Adipocyte (in vitro differentiated cells): Measurements from ENCODE around the gene PLCD1.

ENCODE experiments used
- DNase-seq: peaks from one replicate; pipeline ENCODE4 v3.0.0-alpha.2; 2015; ENCODE audit warnings: low read depth
- H3K27me3 ChIP-seq: replicated peaks from 2 replicates; pipeline ENCODE4 v1.7.0; 2013; ENCODE audit warnings: mild to moderate bottlenecking, low read length, moderate library complexity; ENCODE audit not compliant: control insufficient read depth, insufficient read depth
- H3K36me3 ChIP-seq: 2 replicates; pipeline ENCODE4 v1.7.0; 2013; ENCODE audit warnings: low read length, mild to moderate bottlenecking, moderate library complexity; ENCODE audit not compliant: control insufficient read depth, insufficient read depth, severe bottlenecking
- H3K4me1 ChIP-seq: 2 replicates; pipeline ENCODE4 v1.7.0; 2013; ENCODE audit warnings: mild to moderate bottlenecking, low read length, moderate library complexity; ENCODE audit not compliant: control insufficient read depth, insufficient read depth
- H3K4me3 ChIP-seq: 2 replicates; pipeline ENCODE4 v1.7.0; 2013; ENCODE audit warnings: mild to moderate bottlenecking, low read length, moderate library complexity
- H3K9ac ChIP-seq: 2 replicates; pipeline ENCODE4 v1.7.0; 2013; ENCODE audit warnings: mild to moderate bottlenecking, low read length, moderate library complexity
- H3K9me3 ChIP-seq: 2 replicates; pipeline ENCODE4 v1.7.0; 2013; ENCODE audit warnings: mild to moderate bottlenecking, low read length, moderate library complexity; ENCODE audit not compliant: control insufficient read depth

PLCD1 gene

GRCh38 chr3:38003817-38004414 is 25.5 kb downstream of the PLCD1 start:
- Histone ChIP-seq H3K4me1 (peaks cover 14% of the 10 kb centered on the region), H3K9me3 (no peaks in the 10 kb centered on the region), H3K27me3 (no peaks in the 10 kb centered on the region), H3K36me3 (peaks cover 32% of the 10 kb centered on the region), H3K9ac (peak overlapping the region; percentile 85), H3K4me3 (peak overlapping the region; percentile 78)
- DNase-seq = no peak

DNA sequence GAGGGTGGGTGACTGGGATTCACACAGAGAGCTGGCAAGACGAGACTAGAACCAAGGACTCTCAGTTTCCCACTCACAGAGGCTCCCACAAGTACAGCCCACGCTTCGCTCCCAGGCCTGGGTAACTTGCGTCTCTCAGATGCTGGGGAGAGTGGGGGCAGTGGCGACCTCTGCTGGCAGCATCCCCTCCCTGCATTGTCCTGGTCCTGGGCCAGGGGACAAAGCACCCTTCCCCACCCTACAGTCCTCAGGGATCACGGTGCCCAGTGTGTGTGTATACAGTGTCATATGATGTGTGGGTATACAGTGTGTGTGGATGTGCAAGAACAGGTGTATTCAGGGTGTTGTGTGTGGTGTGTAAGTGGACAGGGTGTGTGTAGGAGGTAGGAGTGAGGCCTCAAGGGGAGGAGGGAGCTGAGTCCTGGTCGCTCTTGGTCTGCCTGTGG is 26.0 kb downstream of the PLCD1 start:
- peak; percentile 67 for DNase-seq
- Histone ChIP-seq H3K9ac (peak overlapping the region; percentile 85), H3K9me3 (no peaks in the 10 kb centered on the region), H3K4me3 (no peak overlapping the region), H3K27me3 (no peaks in the 10 kb centered on the region), H3K36me3 (peaks cover 27% of the 10 kb centered on the region), H3K4me1 (peaks cover 18% of the 10 kb centered on the region)

- no peak for DNase-seq
- H3K36me3 ChIP-seq = peaks cover 22% of the 10 kb centered on the region
- H3K4me1 ChIP-seq = peaks cover 22% of the 10 kb centered on the region
- H3K9ac ChIP-seq = peak overlapping the region; percentile 85
- no peak overlapping the region for H3K4me3 ChIP-seq
- no peaks in the 10 kb centered on the region for H3K9me3 ChIP-seq
- H3K27me3 ChIP-seq = no peaks in the 10 kb centered on the region
Measured at GRCh38 chr3:38002940-38003339, 26.5 kb downstream of the PLCD1 start.

DNA sequence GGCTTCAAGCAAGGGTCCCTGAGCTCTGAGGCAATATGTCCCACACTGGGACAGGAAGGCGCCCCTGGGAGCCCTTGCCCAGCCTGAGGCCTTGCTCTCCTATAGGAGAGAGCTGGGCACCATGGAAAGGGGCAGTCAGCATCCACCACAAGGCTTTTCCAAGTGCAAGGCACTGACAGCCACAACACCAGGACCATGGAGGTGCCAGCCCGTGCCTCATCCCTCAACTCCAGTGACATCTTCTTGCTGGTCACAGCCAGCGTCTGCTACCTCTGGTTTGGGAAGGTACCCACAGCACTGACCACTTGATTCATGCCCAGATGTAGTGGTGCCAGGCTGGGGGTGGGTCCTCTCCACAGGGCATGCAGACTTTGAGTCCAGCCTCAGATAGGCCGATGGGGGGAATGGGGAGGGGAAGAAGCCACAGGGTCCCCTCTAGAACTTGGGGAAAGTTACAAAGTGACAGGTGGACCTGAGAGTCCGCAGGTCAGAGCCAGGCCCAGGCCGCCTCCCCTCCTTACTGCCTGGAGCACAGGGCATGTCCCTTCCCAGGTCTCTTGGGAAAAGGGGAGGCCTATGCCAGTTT is 27.1 kb downstream of the PLCD1 start:
- no peak overlapping the region for H3K4me3 ChIP-seq
- H3K9ac ChIP-seq = no peak overlapping the region
- H3K36me3 ChIP-seq = peaks cover 17% of the 10 kb centered on the region
- H3K9me3 ChIP-seq = no peaks in the 10 kb centered on the region
- no peaks in the 10 kb centered on the region for H3K27me3 ChIP-seq
- H3K4me1 ChIP-seq = peaks cover 22% of the 10 kb centered on the region
- no peak for DNase-seq

GRCh38 chr3:38001456-38002081 is 27.9 kb downstream of the PLCD1 start:
- Histone ChIP-seq H3K27me3 (no peaks in the 10 kb centered on the region), H3K36me3 (peaks cover 9% of the 10 kb centered on the region), H3K4me1 (peaks cover 22% of the 10 kb centered on the region), H3K9me3 (no peaks in the 10 kb centered on the region), H3K9ac (no peak overlapping the region), H3K4me3 (no peak overlapping the region)
- no peak for DNase-seq

GRCh38 chr3:38000965-38001455 is 28.4 kb downstream of the PLCD1 start:
- Histone ChIP-seq H3K9me3 (no peaks in the 10 kb centered on the region), H3K27me3 (no peaks in the 10 kb centered on the region), H3K9ac (no peak overlapping the region), H3K4me1 (peaks cover 22% of the 10 kb centered on the region), H3K4me3 (no peak overlapping the region), H3K36me3 (peaks cover 3% of the 10 kb centered on the region)
- DNase-seq = no peak

DNA sequence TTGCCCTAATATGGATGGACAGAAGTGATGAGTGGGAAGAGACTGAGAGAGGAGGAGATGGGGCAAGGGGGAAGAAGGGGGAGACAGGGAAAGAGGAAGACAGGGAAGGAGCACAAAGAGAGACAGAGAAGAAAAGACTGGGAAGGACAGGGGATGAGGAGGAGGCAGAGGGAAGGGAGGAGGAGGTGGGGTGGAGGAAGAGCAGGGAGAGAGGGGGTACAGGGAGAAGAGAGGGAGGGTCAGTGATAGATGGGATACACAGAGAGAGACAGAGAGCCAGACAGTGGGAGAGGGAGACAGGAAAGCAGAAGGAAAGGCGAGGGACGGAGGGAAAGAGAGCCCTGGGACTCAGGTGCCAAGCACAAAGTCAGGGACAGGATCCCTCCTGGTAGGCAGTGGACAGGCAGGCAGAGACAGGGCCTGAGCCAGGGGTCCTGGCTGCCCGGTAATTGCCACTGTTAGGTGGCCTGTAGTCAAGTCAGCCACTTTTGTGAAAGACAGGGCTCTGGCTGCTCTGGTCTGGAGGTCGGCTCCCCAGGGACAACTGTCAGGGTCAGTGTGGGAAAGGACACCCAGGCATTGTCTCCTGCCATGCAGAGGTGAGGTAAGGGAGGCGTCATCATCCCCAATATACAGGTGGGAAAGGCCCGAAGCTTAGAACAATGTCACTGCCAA is 29.1 kb downstream of the PLCD1 start:
- no peak overlapping the region for H3K9ac ChIP-seq
- no peaks in the 10 kb centered on the region for H3K27me3 ChIP-seq
- H3K36me3 ChIP-seq = peaks cover 3% of the 10 kb centered on the region
- H3K4me1 ChIP-seq = peaks cover 19% of the 10 kb centered on the region
- H3K9me3 ChIP-seq = no peaks in the 10 kb centered on the region
- DNase-seq = no peak
- no peak overlapping the region for H3K4me3 ChIP-seq

- Histone ChIP-seq H3K27me3 (no peaks in the 10 kb centered on the region), H3K4me3 (no peak overlapping the region), H3K36me3 (peaks cover 3% of the 10 kb centered on the region), H3K4me1 (peaks cover 19% of the 10 kb centered on the region), H3K9me3 (no peaks in the 10 kb centered on the region), H3K9ac (no peak overlapping the region)
- no peak for DNase-seq
Measured at GRCh38 chr3:37999836-38000235, 29.6 kb downstream of the PLCD1 start.

GRCh38 chr3:37997791-37998370 is 31.6 kb downstream of the PLCD1 start:
- H3K4me3 ChIP-seq = no peak overlapping the region
- peak overlapping the region; percentile 91 for H3K9ac ChIP-seq
- peaks cover 3% of the 10 kb centered on the region for H3K36me3 ChIP-seq
- H3K27me3 ChIP-seq = no peaks in the 10 kb centered on the region
- no peak for DNase-seq
- H3K9me3 ChIP-seq = no peaks in the 10 kb centered on the region
- peaks cover 17% of the 10 kb centered on the region for H3K4me1 ChIP-seq

- H3K36me3 ChIP-seq = peaks cover 3% of the 10 kb centered on the region
- no peaks in the 10 kb centered on the region for H3K27me3 ChIP-seq
- no peak for DNase-seq
- H3K4me1 ChIP-seq = peaks cover 17% of the 10 kb centered on the region
- no peaks in the 10 kb centered on the region for H3K9me3 ChIP-seq
- no peak overlapping the region for H3K9ac ChIP-seq
- H3K4me3 ChIP-seq = no peak overlapping the region
Measured at GRCh38 chr3:37997342-37997741, 32.1 kb downstream of the PLCD1 start.

- H3K36me3 ChIP-seq = peaks cover 3% of the 10 kb centered on the region
- no peaks in the 10 kb centered on the region for H3K9me3 ChIP-seq
- H3K27me3 ChIP-seq = no peaks in the 10 kb centered on the region
- no peak overlapping the region for H3K4me3 ChIP-seq
- peaks cover 17% of the 10 kb centered on the region for H3K4me1 ChIP-seq
- H3K9ac ChIP-seq = no peak overlapping the region
- DNase-seq = peak; percentile 83
Measured at GRCh38 chr3:37996785-37997301, 32.6 kb downstream of the PLCD1 start.
